ENCODE measurements around the gene IL5. TPM values are rescaled to one million over a fixed set of nuclear protein-coding genes. Genes with fewer than 3 reads are reported as not detected.

The IL5 gene
- total and polyA plus RNA-seq, 2 of the 4 experiments (the other 2 are of a cell fraction), result not detected

DNA sequence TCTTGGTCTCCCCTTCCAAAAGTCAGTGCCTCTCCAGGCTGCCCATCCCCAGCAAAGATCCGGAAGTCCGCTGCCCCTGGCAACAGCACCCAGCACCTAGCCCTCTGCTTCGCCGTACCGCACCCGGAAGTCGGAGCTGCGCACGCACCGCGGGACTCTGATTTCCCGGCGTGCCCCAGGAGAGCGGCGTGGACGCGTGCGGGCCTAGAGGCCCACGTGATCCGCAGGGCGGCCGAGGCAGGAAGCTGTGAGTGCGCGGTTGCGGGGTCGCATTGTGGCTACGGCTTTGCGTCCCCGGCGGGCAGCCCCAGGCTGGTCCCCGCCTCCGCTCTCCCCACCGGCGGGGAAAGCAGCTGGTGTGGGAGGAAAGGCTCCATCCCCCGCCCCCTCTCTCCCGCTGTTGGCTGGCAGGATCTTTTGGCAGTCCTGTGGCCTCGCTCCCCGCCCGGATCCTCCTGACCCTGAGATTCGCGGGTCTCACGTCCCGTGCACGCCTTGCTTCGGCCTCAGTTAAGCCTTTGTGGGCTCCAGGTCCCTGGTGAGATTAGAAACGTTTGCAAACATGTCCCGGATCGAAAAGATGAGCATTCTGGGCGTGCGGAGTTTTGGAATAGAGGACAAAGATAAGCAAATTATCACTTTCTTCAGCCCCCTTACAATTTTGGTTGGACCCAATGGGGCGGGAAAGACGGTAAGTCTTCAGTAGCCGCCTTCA, 13.6 kb upstream of the IL5 start, which contains the start of gene RAD50:
Gene RAD50, plus strand, starts transcription at position 215 of the 715 bp plus-strand sequence. Its CDS starts 348 bp downstream, at position 563.
- H3K14ac ChIP-seq (replicated peaks; ENCODE audit: low read depth, low read length), result peak within 1 kb of the TSS; percentile 81
- H3K56ac ChIP-seq (ENCODE audit: extremely low read depth, insufficient read depth, low read length), result peak within 1 kb of the TSS; percentile 67
- ChIA-PET POLR2A (ENCODE audit: unreplicated experiment) (interaction anchor here (0.6 to 1.2 kb wide), 3 partner anchors 13 to 61 kb away, joined by 3 read pairs; no protein-coding TSS in a partner anchor), CTCF (interaction anchor here (1.1 kb wide), 1 partner anchor 51 kb away, joined by 3 read pairs; no protein-coding TSS in a partner anchor)
- H2AK9ac ChIP-seq (replicated peaks; ENCODE audit: low read depth, low read length, poor library complexity), result peak within 1 kb of the TSS; percentile 91
- H3K9me3 ChIP-seq (ENCODE audit: control insufficient read depth, insufficient read depth, low read length), result no peaks in the 10 kb centered on the region
- peak within 1 kb of the TSS; percentile 68 for H3K27ac ChIP-seq (ENCODE audit: insufficient read depth, low read length)
- peak within 1 kb of the TSS; percentile 90 for H3K18ac ChIP-seq (ENCODE audit: low read depth, low read length)
- peaks cover 4% of the 10 kb centered on the region; the same call in 1 of the 2 replicates for H3K9me1 ChIP-seq (ENCODE audit: insufficient read depth, low read length)
- peak within 1 kb of the TSS; percentile 95 for H3K4ac ChIP-seq (ENCODE audit: low read depth, low read length)
- peak within 1 kb of the TSS; percentile 95 for H4K91ac ChIP-seq (ENCODE audit: insufficient read depth, low read depth, low read length)
- no peaks in the 10 kb centered on the region; the same call in 1 of the 2 replicates for H3K36me3 ChIP-seq (ENCODE audit: control insufficient read depth, insufficient read depth, low read length)
- DNase-seq (peak; percentile 84), ATAC-seq (ENCODE audit: low read depth) (peak; percentile 98)
- peaks cover 6 to 24% of the 10 kb centered on the region in 2 experiments for H3K79me1 ChIP-seq (ENCODE audit: low read depth in 1 of 2, low read length in 2 of 2)
- dilution Hi-C loops (cut with HindIII; ENCODE audit: low sequenced_read_pairs, unreplicated experiment), result no loop called here
- H4K5ac ChIP-seq (ENCODE audit: low read depth, low read length), result peak within 1 kb of the TSS; percentile 100
- no peaks in the 10 kb centered on the region for H4K20me1 ChIP-seq (ENCODE audit: insufficient read depth, low read length)
- no peaks in the 10 kb centered on the region for H3K27me3 ChIP-seq (ENCODE audit: control insufficient read depth, insufficient read depth, low read length)
- BruUV-seq (replicated peaks), result TSS peak; percentile 98
- peak within 1 kb of the TSS; percentile 65 for H3K4me3 ChIP-seq (ENCODE audit: insufficient read depth, low read depth, low read length)
- in situ Hi-C loops (cut with MboI; ENCODE audit: low sequenced_read_pairs), result no loop called here
- peak within 1 kb of the TSS; percentile 94 to 100 for H4K8ac ChIP-seq (ENCODE audit: low read depth in 2 of 2, low read length in 2 of 2)
- H3K4me1 ChIP-seq (ENCODE audit: control insufficient read depth, insufficient read depth, low read length), result no peaks in the 10 kb centered on the region; the same call in none of the 2 replicates
- H2BK15ac ChIP-seq (ENCODE audit: low read depth, low read length), result no peak within 1 kb of the TSS; the same call in 2 of the 3 replicates
- peak within 1 kb of the TSS; percentile 96 for H2AFZ ChIP-seq (replicated peaks; ENCODE audit: low read length, poor library complexity)
- no CpG with 5 or more reads among the region's 53 CpGs for WGBS, 2 experiments (ENCODE audit: extremely low coverage in 2 of 2, insufficient read length in 1 of 2)
- H2BK5ac ChIP-seq (ENCODE audit: low read depth, low read length, poor library complexity, severe bottlenecking), result peak within 1 kb of the TSS; percentile 57
- peak within 1 kb of the TSS; percentile 88 for H3K23ac ChIP-seq (ENCODE audit: low read depth, low read length)
- intact Hi-C loops (cut with micrococcal nuclease), result loop anchor here (5.0 kb wide), 1 partner anchor 50 kb away; no protein-coding TSS in a partner anchor
- peak within 1 kb of the TSS; percentile 11; the same call in 1 of the 2 replicates for H2BK20ac ChIP-seq (ENCODE audit: low read depth, low read length)
- H2BK120ac ChIP-seq (ENCODE audit: low read depth, low read length), result peak within 1 kb of the TSS; percentile 79
- H3K9ac ChIP-seq (ENCODE audit: low read depth, low read length), result peak within 1 kb of the TSS; percentile 74
- peak within 1 kb of the TSS; percentile 83 for H3K4me2 ChIP-seq (ENCODE audit: low read depth, low read length)
- 0 out of 2 replicates have a peak within 1 kb of the TSS, but pooled peaks have one; percentile 70 for H2AK5ac ChIP-seq (ENCODE audit: low read depth, low read length)
- TF ChIP-seq POLR2A (IDR thresholded peaks at IDR 0.05; ENCODE audit: low read depth, low read length) (peak; percentile 72; the same call in 1 of the 2 replicates), CEBPB (IDR thresholded peaks at IDR 0.05; ENCODE audit: low read depth, low read length) (no peak), MAZ (IDR thresholded peaks at IDR 0.05; ENCODE audit: borderline replicate concordance, low read depth, low read length) (peak; percentile 44; the same call in 1 of the 2 replicates), SMC3 (IDR thresholded peaks at IDR 0.05; ENCODE audit: low read depth, low read length) (no peak), NFE2L2 (IDR thresholded peaks at IDR 0.05; ENCODE audit: low read depth, low read length) (no peak), RFX5 (IDR thresholded peaks at IDR 0.05; ENCODE audit: low read depth, low read length) (no peak), RAD21 (IDR thresholded peaks at IDR 0.05; ENCODE audit: low read length) (no peak), MAFK (IDR thresholded peaks at IDR 0.05; ENCODE audit: low read depth, low read length) (no peak), FOS (IDR thresholded peaks at IDR 0.05; ENCODE audit: low read depth, low read length) (no peak), MXI1 (IDR thresholded peaks at IDR 0.05; ENCODE audit: borderline replicate concordance, low read depth, low read length) (peak; percentile 89; the same call in 1 of the 2 replicates)
- TF ChIP-seq, protein P1, sequence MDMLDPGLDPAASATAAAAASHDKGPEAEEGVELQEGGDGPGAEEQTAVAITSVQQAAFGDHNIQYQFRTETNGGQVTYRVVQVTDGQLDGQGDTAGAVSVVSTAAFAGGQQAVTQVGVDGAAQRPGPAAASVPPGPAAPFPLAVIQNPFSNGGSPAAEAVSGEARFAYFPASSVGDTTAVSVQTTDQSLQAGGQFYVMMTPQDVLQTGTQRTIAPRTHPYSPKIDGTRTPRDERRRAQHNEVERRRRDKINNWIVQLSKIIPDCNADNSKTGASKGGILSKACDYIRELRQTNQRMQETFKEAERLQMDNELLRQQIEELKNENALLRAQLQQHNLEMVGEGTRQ (IDR thresholded peaks at IDR 0.05; ENCODE audit: low read depth, low read length), result peak; percentile 95
- TF ChIP-seq, protein P2, sequence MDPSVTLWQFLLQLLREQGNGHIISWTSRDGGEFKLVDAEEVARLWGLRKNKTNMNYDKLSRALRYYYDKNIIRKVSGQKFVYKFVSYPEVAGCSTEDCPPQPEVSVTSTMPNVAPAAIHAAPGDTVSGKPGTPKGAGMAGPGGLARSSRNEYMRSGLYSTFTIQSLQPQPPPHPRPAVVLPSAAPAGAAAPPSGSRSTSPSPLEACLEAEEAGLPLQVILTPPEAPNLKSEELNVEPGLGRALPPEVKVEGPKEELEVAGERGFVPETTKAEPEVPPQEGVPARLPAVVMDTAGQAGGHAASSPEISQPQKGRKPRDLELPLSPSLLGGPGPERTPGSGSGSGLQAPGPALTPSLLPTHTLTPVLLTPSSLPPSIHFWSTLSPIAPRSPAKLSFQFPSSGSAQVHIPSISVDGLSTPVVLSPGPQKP (IDR thresholded peaks at IDR 0.05; ENCODE audit: borderline replicate concordance, low read depth, low read length), result no peak
- TF ChIP-seq, protein P3, sequence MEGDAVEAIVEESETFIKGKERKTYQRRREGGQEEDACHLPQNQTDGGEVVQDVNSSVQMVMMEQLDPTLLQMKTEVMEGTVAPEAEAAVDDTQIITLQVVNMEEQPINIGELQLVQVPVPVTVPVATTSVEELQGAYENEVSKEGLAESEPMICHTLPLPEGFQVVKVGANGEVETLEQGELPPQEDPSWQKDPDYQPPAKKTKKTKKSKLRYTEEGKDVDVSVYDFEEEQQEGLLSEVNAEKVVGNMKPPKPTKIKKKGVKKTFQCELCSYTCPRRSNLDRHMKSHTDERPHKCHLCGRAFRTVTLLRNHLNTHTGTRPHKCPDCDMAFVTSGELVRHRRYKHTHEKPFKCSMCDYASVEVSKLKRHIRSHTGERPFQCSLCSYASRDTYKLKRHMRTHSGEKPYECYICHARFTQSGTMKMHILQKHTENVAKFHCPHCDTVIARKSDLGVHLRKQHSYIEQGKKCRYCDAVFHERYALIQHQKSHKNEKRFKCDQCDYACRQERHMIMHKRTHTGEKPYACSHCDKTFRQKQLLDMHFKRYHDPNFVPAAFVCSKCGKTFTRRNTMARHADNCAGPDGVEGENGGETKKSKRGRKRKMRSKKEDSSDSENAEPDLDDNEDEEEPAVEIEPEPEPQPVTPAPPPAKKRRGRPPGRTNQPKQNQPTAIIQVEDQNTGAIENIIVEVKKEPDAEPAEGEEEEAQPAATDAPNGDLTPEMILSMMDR (conservative IDR thresholded peaks at IDR 0.05; ENCODE audit: low read depth, low read length), result no peak

Data from IMR-90 (cell line).